ENCODE results near the gene ADAMTS18. TPM values are rescaled to one million over a fixed set of nuclear protein-coding genes. Genes with fewer than 3 reads are reported as not detected.

ADAMTS18 gene
- total and polyA plus RNA-seq, 12 donors, result 0.03 to 0.65 (median 0.25) TPM; not detected in 8

DNA sequence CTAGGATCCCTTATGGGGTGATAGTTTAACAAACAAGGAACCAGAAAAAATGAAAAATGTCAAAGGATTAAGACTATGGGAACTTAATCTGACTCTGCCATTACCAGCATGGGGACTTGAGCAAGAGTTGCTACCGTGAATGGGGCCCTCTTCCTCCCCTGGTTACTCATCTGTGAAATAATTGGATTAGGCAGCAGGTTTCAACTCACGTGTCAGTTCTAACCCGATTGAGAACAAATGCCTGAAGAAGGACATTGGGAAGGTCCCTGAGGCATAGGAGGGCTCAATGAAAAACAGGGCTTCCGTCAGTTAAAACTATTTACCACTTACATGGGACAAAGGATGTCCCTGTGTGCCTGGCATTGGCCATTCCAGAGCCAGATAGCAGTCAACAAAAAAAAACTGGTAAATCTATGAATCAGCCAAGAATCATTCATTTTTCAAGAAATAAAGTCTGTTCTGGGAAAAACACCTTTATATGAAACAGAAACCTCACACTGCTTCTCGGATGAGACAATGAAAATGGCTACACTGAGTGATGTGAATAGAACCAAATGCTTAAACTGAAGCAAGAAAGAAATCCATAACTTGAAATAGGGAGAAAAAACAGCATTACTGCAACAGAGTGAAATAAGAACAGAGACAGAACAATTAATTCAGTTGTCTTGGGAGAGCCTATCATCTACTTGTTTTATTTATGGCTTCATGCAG, 104.3 kb downstream of the ADAMTS18 start:
- WGBS, 2 donors, result 53 to 59% methylated on average over 5 of the region's 5 CpGs

DNA sequence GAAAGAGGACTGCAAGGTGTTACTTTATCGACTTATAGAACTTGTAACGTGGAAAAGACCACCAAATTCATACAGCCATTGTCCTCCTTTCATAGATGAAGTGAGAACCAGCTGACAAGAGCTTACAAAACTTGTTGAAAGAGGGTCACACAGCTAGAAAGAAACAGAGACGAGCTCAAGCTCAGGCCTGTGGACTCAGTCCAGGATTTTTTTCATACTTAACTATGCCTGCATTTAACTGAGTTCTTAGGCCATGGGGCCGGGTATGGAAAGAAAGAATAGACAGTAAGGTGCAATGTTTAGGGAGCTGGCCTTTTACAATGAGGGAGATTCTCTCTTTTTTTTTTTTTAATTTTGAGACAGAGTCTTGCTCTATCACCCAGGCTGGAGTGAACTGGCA, 106.1 kb downstream of the ADAMTS18 start:
- Histone ChIP-seq H3K27me3 (peaks cover 0 to 9% (median 0%) of the 10 kb centered on the region in 7 donors), H3K4me1 (no peaks in the 10 kb centered on the region), H3K4me3 (no peak overlapping the region), H3K27ac (no peak overlapping the region), H3K36me3 (no peaks in the 10 kb centered on the region), H3K9me3 (no peaks in the 10 kb centered on the region)
- ATAC-seq, result no peak
- intact Hi-C loops (cut with DNase I), result no loop called here
- 46 to 55% methylated on average over 4 of the region's 4 CpGs for WGBS, 2 donors
- DNase-seq, result no peak
- TF ChIP-seq, protein P1, sequence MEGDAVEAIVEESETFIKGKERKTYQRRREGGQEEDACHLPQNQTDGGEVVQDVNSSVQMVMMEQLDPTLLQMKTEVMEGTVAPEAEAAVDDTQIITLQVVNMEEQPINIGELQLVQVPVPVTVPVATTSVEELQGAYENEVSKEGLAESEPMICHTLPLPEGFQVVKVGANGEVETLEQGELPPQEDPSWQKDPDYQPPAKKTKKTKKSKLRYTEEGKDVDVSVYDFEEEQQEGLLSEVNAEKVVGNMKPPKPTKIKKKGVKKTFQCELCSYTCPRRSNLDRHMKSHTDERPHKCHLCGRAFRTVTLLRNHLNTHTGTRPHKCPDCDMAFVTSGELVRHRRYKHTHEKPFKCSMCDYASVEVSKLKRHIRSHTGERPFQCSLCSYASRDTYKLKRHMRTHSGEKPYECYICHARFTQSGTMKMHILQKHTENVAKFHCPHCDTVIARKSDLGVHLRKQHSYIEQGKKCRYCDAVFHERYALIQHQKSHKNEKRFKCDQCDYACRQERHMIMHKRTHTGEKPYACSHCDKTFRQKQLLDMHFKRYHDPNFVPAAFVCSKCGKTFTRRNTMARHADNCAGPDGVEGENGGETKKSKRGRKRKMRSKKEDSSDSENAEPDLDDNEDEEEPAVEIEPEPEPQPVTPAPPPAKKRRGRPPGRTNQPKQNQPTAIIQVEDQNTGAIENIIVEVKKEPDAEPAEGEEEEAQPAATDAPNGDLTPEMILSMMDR (IDR thresholded peaks at IDR 0.05), result no peak

More for the DNA sequence above, 104.3 kb downstream of the ADAMTS18 start:
- H3K4me3 ChIP-seq, result no peak overlapping the region
- H3K36me3 ChIP-seq, result no peaks in the 10 kb centered on the region
- intact Hi-C loops (cut with DNase I), result no loop called here
- ATAC-seq, result no peak
- no peak for DNase-seq
- no peak overlapping the region for H3K27ac ChIP-seq
- TF ChIP-seq, protein P1 (IDR thresholded peaks at IDR 0.05), result no peak
- no peaks in the 10 kb centered on the region for H3K4me1 ChIP-seq
- H3K27me3 ChIP-seq, result peaks cover 0 to 9% (median 0%) of the 10 kb centered on the region in 7 donors
- no peaks in the 10 kb centered on the region for H3K9me3 ChIP-seq

- Histone ChIP-seq H3K36me3 (no peaks in the 10 kb centered on the region), H3K4me1 (no peaks in the 10 kb centered on the region), H3K9me3 (no peaks in the 10 kb centered on the region), H3K4me3 (no peak overlapping the region), H3K27me3 (peaks cover 0 to 9% (median 0%) of the 10 kb centered on the region in 7 donors), H3K27ac (no peak overlapping the region)
- TF ChIP-seq, protein P1 (IDR thresholded peaks at IDR 0.05), result no peak
- intact Hi-C loops (cut with DNase I), result no loop called here
- ATAC-seq (no peak), DNase-seq (no peak)
- 72 to 76% methylated on average over 7 of the region's 7 CpGs for WGBS, 2 donors
Observed at GRCh38 chr16:77328274-77328673, 106.6 kb downstream of the ADAMTS18 start.

DNA sequence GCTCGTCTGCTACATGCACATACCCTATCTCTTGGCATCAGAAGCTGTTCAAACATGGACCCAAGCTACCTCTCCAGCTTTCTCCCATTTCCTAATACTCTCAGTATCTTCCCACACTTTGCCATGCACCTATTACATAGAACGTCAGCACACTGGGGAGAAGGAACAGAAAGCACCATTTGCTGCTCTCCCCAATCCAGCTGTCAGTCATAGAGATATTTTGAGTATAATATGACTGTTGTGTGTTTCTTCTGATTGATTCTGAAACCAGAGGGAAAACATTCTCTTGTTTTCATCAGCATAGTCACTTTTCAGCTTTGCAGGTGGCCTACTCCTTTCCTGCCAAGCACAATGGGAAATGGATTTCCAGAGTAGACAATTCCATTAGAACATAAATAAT, 107.1 kb downstream of the ADAMTS18 start:
- Histone ChIP-seq H3K27me3 (peaks cover 0 to 9% (median 0%) of the 10 kb centered on the region in 7 donors), H3K36me3 (no peaks in the 10 kb centered on the region), H3K27ac (no peak overlapping the region), H3K4me1 (no peaks in the 10 kb centered on the region), H3K9me3 (no peaks in the 10 kb centered on the region), H3K4me3 (no peak overlapping the region)
- DNase-seq (no peak), ATAC-seq (no peak)
- WGBS, 2 donors, result 65 to 77% methylated on average over 2 of the region's 2 CpGs
- TF ChIP-seq, protein P1 (IDR thresholded peaks at IDR 0.05), result no peak
- intact Hi-C loops (cut with DNase I), result no loop called here
